Measurements from ENCODE around the gene RNU6-8.

RNU6-8 gene

DNA sequence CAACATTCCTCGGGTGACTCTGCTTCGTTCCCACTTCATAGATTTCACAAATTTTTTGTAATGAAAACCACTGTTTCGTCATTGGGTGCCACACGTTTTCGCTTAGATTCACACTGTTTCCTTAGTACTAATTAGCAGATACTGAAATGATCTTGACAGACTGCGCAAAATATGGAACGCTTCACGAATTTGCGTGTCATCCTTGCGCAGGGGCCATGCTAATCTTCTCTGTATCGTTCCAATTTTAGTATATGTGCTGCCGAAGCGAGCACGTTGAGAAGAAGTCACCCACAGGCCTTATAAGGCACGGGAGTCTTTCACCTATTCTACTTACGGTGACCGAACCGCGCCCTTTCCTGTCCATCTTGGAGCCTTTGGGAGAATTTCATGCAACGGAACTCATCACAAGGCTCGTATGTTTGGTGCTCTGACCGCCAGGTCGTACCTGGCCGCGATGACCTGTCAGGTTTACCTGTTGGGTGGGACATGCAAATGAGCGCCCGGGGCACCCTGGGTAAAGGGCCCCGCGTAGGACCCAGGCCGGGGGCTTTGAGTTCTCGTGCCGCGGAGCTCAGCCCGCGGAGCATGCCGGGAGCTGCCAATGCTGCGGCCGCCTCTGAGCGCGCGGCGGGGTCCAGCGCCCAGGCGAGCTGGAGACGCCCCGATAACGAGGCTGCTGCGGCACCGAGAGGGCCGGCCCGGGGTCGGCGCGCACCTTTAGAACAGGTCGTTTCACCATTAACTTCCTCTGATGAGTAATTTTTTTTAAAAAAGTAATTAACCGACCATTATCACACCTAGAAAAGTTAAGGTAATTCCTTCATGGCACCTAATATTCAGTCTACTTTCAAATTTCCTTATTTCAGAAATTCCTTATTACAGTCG is at the start of gene RNU6-8:
Gene RNU6-8 (minus strand): TSS at position 272 of the 885 bp plus-strand sequence.
- DNase-seq, result peak; percentile 93

DNA sequence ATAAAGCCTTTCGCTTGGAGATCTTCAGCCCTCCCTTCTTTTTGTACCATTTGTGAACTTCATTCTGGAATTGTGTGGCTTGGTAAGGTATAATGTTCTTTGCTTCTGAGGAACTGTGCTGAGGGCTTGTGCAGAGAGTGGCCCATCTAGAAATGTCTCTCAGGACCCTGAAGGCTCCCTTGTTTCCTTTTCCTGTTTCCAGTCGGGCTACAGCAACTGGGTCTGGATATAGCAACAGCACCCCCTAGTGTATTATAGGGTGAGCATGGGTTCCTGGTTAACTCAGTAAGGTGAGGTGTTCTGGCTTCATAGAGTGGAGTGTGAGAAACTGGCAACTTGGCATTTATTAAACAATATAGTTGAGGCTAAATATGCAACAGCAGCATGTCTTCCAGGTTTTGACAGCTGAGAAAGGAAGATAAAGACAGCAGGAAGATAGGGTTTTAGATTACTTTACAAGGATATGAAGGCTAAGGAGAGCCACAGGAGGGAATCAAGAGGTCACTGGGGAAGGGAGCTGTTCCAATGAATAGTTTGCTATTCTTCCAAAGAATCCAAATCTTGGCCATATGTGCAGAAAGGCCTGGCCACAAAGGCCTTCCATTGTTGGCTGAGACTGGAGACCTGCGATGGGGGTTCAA is 49.1 kb upstream of the RNU6-8 start:
- DNase-seq, result peak; percentile 79

DNA sequence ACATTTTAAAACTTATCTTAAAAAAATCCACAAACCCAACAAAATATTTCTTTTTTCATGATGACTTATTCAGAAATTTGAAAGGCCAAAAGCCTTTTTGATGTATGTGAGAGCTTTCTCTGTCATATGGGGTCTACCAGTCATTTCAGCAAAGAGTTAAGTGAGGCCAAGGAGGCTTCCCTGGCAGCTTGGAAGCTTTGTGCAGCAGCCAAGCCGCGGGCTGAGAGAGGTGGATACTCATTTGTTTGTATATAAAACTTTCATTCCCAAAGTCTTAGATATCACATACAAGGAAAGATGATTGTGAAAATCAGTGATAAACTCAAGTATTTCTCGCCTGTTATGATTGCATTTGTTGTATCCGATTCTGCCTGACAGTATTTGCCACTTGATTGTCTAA is 48.5 kb upstream of the RNU6-8 start:
- DNase-seq, result no peak

DNA sequence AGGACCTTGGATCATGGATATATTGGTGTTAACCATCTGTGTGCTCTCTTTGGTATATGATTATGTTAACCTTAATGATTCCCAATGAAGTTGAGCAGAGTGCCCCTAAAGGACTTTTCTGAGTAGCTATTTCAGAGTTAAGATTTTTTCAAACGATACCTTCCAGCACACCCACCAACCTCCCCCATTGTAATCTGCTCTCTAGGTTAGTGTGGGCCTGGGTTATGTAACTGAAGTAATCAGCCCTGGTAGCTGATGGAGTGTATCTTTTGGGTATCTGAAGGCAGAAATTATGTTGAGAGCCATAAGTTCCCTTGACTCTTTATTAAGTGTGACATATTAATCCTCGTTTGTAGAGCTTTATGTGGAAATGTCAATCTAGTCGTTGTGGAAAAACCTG is 47.6 kb upstream of the RNU6-8 start:
- DNase-seq, result no peak

DNA sequence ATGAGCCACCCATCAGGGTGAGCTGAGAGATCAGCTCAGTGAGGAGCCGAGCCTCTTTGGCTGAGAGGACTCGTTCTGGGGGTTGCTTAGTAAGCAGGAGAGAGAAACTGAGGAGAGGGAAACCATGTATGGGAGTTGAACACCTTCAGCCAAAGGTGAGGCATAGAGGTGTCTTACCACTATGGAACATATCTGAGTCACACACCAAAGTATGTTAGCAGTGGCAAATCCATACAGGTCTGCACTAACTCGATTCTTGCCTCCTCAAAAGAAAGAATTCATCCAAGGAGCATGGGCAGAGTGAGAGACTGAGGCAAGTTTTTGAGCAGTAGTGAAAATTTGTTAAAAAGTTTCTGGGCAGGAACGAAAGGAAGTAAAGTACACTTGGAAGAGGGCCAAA is 46.7 kb upstream of the RNU6-8 start:
- DNase-seq, result no peak

DNA sequence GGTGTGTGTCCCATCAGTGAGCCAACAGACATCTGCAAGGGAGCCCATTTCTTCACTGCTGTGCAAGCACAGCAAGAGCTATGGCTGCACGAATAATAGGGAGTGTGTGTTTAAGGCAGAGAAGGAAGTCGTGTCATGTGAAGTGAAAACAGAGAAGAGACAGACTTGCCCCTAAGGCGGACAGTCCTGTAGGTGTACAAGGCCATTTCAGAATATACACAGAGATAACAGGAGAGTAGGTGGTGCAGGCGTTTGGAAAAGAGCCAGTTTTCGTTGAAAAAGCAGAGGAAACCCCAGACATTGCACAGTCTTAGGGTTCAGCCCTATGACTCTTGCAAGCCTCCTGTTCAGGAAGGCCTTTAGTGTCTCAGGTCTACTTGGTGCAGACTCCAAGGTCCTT is 46.3 kb upstream of the RNU6-8 start:
- no peak for DNase-seq

DNA sequence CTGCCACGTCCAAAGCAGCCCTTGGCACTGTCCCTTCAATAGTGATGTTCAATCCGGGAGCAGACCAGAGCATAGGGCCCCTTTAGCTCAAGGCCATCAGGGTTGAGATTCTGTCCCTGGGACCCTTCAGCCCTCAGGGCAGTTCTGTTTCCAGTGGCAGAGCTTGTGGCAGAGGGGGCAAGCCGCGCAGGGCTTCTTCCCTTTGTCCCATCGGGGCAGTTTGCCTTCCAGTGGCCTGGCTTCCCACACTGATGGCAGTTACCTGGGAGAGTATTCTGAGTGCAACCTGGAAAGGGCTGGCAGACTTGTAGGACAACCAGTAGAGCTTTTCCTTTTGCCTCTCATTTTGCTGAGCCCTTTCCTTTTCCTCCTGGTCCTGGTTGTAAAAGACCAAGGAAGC is 43.7 kb upstream of the RNU6-8 start:
- no peak for DNase-seq

DNA sequence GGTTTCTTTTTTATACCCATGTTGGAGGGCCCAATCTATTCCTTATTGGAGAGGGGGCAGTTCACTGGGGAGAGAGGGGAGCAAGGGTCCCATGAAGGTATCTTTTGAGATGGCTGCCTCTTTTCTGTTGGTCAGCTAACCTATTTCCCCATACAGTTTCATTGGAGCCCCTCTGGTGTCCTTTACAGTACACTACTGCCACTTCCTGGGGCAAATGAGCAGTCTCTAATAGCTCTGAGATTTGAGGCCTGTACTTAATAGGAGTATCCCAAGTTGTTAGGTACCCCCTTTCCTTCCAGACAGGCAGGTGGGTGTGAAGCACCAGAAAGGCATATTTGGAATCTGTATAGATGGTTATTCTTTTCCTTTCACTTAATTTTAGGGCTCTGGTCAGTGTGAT is 41.3 kb upstream of the RNU6-8 start:
- DNase-seq, result no peak

DNA sequence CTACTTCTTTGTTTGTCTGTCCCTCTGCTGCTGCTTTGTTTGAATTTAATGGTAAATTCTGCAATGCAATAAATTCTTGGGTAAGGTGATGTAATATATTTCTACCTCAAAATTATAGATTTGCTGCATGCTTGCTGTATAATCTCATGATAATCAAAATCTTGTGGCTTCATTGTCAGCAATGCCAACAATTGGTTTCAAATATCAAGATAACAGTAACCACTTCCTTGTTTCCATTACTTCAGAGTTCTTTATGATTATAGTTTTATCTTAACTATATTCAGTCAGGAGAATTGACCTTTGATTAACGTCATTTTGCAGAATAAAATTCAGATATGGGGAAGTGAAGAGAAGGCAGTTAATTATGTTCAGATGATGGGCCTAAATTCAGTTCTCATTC is 30.2 kb upstream of the RNU6-8 start:
- no peak for DNase-seq

DNA sequence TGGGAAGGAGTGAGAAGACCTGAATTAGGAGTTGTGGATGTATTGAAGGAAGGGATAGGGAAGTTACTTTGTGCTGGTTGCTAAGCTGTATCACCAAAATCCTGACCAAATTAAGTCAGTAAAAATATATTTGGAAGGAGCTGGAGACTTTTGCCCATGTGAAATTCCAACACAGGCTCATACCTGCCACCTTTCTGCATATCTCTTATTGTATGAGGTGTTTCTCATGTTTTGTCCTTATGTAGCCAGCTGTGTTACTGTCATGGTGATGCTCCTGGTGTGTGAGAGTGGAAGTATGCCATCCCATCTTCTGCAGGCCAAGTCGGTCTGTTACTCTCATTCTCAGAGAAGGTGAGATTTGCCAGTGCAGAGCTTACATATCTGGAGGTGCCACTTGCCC is 29.4 kb upstream of the RNU6-8 start:
- no peak for DNase-seq

DNA sequence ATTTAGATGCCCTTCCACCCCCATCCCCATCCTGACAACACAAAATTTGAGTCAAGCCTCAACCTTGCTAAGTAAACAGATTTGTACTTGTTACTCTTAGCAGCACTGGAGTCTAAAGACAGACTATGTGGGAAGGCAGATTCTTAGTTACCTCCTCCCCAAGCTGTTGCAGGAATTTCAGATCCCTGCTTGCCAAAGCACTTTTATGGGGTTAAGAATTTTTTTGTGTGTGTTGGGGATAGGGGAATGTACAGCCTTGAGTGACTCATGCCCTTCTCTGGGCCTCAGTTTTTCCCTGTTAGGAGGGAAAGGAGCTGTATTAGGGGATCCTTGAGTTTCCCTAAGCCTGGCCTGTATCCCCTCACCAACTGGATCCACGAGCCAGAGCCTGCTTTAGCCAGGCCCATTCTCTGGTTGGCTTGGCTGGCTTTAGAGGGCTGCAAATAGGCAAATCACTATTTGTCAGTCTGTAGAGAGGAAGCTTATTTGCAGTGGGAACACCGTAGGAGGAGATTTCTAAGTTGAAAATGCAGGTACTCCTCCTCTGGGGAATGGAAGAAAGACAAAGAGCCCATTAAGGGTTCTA is 27.7 kb upstream of the RNU6-8 start:
- DNase-seq, result no peak

DNA sequence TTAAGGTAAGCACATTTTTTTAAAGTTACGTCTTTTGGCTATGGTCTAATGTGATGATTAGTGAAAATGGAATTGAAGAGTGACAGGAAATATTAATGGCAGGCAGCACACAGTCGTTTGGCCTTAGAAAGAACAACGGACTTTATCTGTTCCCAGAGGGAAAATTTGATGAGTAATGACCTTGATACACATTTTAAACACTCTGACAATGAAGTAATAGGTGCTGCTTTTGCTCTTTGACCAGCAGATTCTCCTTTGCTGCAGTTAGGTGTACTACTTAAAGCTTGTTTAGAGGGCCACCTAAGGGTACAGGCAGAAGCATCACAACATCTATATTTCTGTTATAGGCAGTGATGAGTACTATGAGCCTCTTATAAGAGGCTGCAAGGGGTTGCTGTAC is 27.1 kb upstream of the RNU6-8 start:
- DNase-seq, result no peak

DNA sequence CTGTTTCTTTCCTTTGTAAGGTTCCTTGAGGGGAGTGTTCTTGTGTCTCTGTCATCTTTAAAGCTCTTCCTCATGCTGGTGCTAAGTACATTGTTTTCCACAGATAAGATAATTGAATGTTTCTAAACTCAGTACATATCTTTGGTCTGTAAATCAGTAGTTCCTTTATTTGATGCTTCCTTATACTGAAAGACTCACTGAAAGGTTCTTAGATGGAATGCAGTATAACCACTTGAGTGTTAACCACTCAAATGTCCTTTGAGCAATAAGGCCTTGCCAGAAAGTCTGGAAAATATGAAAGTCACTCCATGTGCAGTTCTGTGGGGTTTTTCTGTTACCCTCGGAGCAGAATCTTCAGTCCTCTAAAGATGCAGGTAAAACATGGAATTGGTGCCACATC is 23.0 kb upstream of the RNU6-8 start:
- DNase-seq, result peak; percentile 34

DNA sequence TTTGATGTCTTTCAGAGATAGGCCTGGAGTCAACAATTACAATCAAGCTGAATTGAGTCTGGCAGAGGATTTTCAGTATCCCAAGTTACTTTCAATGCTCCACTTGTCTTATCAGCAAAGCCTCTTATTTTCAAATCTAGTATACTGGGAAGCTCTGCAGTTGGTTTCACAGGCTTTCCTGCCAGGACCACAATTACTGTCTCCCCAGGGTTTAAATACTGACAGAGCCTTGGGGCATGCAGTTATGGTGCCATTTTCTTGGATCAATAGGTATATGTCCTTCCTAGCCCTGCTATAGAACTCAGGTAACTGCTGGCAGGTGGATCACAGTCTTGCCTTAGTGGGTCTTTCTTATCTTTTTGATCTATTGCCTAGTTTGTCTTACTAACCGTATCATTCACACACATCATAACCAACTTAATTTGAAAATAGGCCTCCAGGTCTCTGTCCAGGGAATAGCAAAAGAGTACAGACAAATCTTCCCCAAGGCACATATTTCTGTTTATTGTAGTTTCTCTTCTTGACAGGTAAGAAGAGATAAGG is 22.4 kb upstream of the RNU6-8 start:
- no peak for DNase-seq

DNA sequence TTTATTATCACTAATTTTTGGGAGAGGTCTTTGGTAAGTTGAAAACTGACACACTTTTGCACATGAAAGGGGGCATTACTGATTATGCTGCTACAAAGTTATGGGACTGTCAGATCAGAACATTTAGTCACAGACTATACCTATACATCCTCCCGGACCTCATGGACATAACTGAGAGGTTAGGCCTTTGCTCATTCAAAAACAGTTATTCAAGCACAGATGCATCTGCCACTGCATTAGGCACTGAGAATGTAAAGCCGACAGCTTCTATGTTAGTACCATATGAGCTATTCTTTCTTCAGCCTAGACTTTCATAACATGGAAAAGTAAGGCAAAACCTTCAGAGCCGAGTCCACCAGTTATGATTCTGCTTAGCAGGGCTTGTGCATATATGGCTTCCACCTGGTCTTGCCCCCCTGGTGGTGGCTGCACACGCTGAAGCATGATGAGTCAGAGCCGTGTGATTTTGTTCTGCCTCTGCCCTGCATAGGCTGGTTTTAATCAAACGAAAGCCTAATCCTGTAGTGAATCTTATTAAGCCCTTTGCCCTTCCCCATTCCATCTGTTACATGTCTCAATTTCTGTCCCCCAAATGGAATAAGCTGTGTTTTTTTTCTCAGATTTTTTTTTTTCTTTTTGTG is 21.8 kb upstream of the RNU6-8 start:
- DNase-seq, result peak; percentile 77

DNA sequence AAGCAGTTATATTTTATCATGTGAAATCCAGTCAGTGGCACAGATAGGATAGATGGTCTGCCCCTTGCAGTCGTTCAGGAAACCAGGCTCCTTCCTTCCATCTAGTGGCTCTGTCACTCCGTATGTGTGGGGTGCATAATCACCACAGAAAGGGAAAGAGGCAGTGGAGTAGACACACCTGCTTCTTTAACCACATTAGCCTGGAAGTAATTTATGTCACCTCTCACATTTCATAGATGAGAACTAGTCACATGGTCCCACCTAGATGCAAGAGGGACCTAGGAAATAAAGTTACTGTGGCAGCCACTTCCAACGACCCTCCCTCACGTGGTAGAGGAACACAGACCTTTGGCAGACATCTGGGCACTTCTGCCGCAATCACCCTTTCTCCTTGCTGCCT is 14.2 kb upstream of the RNU6-8 start:
- peak; percentile 51 for DNase-seq

DNA sequence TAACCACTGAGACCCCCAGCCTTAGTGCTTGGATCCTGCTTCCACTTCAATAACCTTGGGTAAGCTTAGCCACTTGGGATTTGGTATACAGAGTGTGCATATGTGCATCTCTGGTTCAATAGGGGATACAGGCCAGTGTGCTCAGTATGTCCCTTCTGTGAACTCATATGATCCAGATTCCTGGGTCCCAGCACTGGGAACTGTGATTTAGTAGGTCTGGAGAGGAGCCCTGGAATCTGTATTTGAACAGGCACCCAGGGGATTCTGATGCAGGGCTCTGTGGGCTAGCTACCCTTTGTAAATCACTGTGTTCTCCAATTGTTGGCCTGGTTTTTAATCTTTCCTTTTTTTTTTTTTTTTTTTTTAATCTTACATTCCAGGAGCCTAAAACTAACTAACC is 9.8 kb upstream of the RNU6-8 start:
- DNase-seq, result no peak

DNA sequence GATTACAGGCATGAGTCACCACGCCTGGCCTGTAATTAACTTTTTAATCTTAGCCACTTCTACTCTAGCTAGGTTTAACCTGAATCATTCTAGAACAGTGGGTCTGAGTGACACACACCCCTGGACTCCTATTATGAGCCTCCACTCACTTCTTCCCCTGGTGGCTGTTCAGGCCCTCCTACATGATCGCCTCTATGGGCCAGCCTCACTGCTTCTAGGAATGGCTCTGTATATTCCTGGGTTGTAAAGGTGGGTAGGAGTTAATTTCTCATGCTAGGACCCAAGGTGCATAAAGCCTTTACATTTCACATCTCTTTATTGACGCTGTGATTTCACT is 8.0 kb upstream of the RNU6-8 start:
- no peak for DNase-seq

DNA sequence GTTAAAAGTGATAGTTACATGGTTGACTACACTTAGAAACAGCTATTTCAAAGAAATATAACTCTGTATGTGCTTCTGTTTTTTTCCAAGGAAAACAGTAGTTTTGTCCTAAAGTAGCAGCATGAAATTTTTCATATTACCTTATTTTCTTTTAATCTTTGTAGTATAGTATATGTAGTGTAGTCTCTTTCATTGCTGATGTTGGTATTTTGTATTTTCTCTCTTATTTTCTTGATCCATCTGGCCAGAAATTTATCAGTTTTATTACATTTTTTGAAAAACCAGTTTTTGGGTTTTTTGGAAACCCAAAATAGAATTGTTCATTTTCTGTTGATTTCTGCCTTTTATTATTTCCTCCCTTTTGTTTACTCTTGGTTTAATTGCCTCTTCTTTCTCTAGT is 6.4 kb upstream of the RNU6-8 start:
- DNase-seq, result no peak

DNA sequence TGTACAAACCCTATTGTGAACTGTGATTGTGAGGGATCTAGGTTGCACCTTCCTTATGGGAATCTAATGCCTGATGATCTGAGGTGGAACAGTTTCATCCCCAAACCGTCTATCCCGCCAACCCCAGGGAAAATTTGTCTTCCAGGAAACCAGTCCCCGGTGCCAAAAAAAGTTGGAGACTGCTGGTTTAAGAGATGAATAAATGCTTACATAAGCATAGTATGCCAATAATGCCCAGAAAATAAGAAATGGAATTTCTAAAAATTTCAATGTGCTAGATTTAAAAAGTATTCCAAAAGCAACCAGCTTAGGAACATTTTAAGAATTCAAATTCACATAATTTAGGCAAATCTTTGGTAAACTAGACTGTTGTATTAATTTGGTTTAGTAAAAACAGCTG is 5.4 kb upstream of the RNU6-8 start:
- DNase-seq, result no peak

DNA sequence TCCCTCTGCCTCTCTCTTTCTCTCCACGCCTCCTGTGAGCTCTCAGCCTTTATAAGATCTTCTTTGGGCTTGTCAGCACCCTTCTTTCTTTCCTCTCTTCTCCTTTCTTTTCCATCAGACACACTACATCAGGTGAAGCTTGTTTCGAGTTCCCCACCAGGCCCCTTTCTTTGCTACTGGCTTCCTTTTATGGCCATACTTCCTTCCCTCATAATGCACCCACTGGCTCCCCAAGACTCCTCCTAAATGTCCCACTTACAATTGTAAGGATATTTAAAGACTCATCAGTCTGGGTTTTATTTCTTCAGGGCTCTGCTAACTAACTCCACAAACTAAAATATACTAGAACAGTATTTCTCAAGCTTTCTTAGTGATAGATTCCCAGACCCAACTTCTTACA is 3.5 kb upstream of the RNU6-8 start:
- DNase-seq, result no peak

DNA sequence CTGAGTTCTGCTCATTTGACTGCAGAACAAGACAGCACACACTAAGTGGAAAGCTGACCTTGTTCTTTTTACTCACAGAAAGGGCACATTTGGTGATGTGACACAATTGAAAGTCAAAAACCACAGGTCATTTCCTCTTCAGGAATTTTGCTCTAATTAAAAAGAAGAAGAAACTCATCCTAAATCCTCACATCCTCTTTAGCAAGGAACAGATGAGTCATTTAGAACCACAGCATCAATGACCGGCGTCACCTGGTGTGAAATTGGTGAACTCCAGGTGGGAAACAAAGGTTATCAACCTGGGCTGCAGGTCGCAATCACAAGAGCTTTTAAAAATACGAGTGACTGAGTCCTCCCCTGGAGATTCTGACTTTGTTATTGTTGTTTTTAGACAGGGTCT is 2.9 kb upstream of the RNU6-8 start:
- peak; percentile 28 for DNase-seq

DNA sequence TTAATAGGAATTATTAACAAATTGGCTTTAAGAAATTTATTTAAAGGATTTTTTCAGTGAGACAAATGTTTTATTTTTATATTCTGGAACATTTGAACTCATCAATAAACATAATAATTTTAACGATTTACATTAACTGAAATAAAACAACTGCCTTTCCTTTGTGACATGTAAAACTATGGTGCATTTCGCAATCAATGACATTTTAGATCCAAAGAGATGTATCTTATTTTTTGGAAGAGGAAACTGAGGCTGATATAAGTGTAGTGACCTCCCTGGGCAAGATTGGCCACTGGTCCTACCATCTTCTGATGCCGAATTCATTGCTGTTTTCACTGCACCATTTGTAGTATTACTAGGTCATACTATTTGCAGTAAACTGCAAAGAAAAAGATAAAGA is 2.5 kb upstream of the RNU6-8 start:
- no peak for DNase-seq

DNA sequence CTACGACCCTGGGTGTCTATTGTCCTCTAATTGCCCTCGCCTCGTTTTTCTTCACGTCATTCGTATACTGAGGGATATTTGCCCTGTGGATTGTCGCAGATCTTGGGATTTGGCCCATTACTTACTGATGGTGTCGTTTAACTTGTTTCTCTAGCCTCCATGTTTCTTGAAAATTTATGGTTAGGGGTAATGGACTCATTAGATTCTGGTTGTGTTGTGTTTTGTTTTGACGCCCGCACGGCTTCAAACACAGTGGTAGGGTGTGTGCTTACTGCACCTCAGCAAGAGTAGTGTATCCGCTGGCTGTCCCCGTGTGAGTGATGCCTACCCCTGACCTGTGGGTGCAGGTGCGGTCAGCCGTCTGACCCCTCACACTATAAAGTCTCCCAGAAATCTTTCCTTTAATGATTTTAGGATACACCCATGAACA is 874 bp upstream of the RNU6-8 start:
- DNase-seq, result peak; percentile 65

Measured in DMS53 (cell line).